HL-60 (cell line): ENCODE measurements around the gene SMIM12.

Experiments
- CTCF ChIP-seq: IDR thresholded peaks from one replicate; pipeline ENCODE4 v1.5.1; 2011; ENCODE audit warnings: low read length, control low read depth, inconsistent platforms; ENCODE audit not compliant: insufficient read depth
- POLR2AphosphoS5 ChIP-seq: IDR thresholded peaks from 2 replicates; pipeline ENCODE4 v1.6.1; 2012; ENCODE audit warnings: low read depth
- REST ChIP-seq: IDR thresholded peaks from 2 replicates; pipeline ENCODE4 v1.6.1; 2012; ENCODE audit warnings: low read depth; ENCODE audit not compliant: insufficient replicate concordance

GRCh38 chr1:34829250-34829649, 30.3 kb downstream of the SMIM12 start:
- TF ChIP-seq CTCF = no peak
- no peak for TF ChIP-seq REST
- TF ChIP-seq POLR2AphosphoS5 = no peak
